Measurements from ENCODE around the gene CDH13.

CDH13 gene

DNA sequence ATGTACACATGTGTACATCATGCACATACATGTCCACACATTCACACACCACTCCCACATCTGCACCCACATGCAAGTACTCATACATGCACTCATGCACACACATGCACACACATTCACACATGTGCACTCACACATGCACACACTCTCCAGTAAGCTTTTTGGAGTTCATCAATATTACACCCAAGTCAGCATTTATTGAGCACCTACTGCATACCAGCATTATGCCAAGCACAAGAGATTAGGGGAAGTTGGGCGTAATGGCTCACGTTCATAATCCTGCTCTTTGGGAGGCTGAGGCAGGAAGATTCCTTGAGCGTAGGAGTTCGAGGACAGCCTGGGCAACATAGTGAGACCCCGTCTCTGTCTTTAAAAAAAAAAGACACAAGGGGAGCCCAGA is 1093.4 kb downstream of the CDH13 start:
- Histone ChIP-seq H3K4me1 (ENCODE audit: control insufficient read depth, low read length) (no peaks in the 10 kb centered on the region), H3F3A (ENCODE audit: control insufficient read depth, insufficient read depth) (no peaks in the 10 kb centered on the region), H3K9me2 (replicated peaks; ENCODE audit: control insufficient read depth, low read length) (no peaks in the 10 kb centered on the region), H3K36me3 (ENCODE audit: control insufficient read depth, low read length) (no peaks in the 10 kb centered on the region), H3K9me3 (ENCODE audit: control insufficient read depth, insufficient read depth, low read length) (no peaks in the 10 kb centered on the region), H3K4me3 (ENCODE audit: low read length) (no peak overlapping the region), H3K79me2 (ENCODE audit: control insufficient read depth, low read length) (no peaks in the 10 kb centered on the region), H4K20me1 (ENCODE audit: control insufficient read depth, insufficient read depth, low read depth, low read length) (no peaks in the 10 kb centered on the region), H3K27me3 (ENCODE audit: control insufficient read depth, low read length) (no peaks in the 10 kb centered on the region), H3K4me2 (ENCODE audit: low read length) (no peak overlapping the region), H3K27ac (ENCODE audit: low read depth, low read length) (no peak overlapping the region)
- no peak for TF ChIP-seq CTCF (IDR thresholded peaks at IDR 0.05; ENCODE audit: low read depth, low read length, poor library complexity, severe bottlenecking)
- TF ChIP-seq EZH2phosphoT487 (IDR thresholded peaks at IDR 0.05; ENCODE audit: borderline replicate concordance, low read length): no peak

- TF ChIP-seq EZH2phosphoT487 (IDR thresholded peaks at IDR 0.05; ENCODE audit: borderline replicate concordance, low read length) (no peak), CTCF (IDR thresholded peaks at IDR 0.05; ENCODE audit: low read depth, low read length, poor library complexity, severe bottlenecking) (no peak)
- no peaks in the 10 kb centered on the region for H3F3A ChIP-seq (ENCODE audit: control insufficient read depth, insufficient read depth)
- no peak overlapping the region for H3K4me3 ChIP-seq (ENCODE audit: low read length)
- H3K27ac ChIP-seq (ENCODE audit: low read depth, low read length): no peak overlapping the region
- H3K9me3 ChIP-seq (ENCODE audit: control insufficient read depth, insufficient read depth, low read length): no peaks in the 10 kb centered on the region
- no peaks in the 10 kb centered on the region for H3K4me1 ChIP-seq (ENCODE audit: control insufficient read depth, low read length)
- H3K4me2 ChIP-seq (ENCODE audit: low read length): no peak overlapping the region
- H4K20me1 ChIP-seq (ENCODE audit: control insufficient read depth, insufficient read depth, low read depth, low read length): no peaks in the 10 kb centered on the region
- no peaks in the 10 kb centered on the region for H3K79me2 ChIP-seq (ENCODE audit: control insufficient read depth, low read length)
- H3K9me2 ChIP-seq (replicated peaks; ENCODE audit: control insufficient read depth, low read length): no peaks in the 10 kb centered on the region
- no peaks in the 10 kb centered on the region for H3K27me3 ChIP-seq (ENCODE audit: control insufficient read depth, low read length)
- no peaks in the 10 kb centered on the region for H3K36me3 ChIP-seq (ENCODE audit: control insufficient read depth, low read length)
These were observed 1094.2 kb downstream of the CDH13 start for GRCh38 chr16:83720981-83721380.

- no peak overlapping the region for H3K4me2 ChIP-seq (ENCODE audit: low read length)
- H3K4me1 ChIP-seq (ENCODE audit: control insufficient read depth, low read length): no peaks in the 10 kb centered on the region
- no peaks in the 10 kb centered on the region for H3K36me3 ChIP-seq (ENCODE audit: control insufficient read depth, low read length)
- no peaks in the 10 kb centered on the region for H4K20me1 ChIP-seq (ENCODE audit: control insufficient read depth, insufficient read depth, low read depth, low read length)
- no peaks in the 10 kb centered on the region for H3K79me2 ChIP-seq (ENCODE audit: control insufficient read depth, low read length)
- H3K27ac ChIP-seq (ENCODE audit: low read depth, low read length): no peak overlapping the region
- no peaks in the 10 kb centered on the region for H3K9me3 ChIP-seq (ENCODE audit: control insufficient read depth, insufficient read depth, low read length)
- TF ChIP-seq CTCF (IDR thresholded peaks at IDR 0.05; ENCODE audit: low read depth, low read length, poor library complexity, severe bottlenecking) (no peak), EZH2phosphoT487 (IDR thresholded peaks at IDR 0.05; ENCODE audit: borderline replicate concordance, low read length) (no peak)
- no peak overlapping the region for H3K4me3 ChIP-seq (ENCODE audit: low read length)
- H3K27me3 ChIP-seq (ENCODE audit: control insufficient read depth, low read length): no peaks in the 10 kb centered on the region
- no peaks in the 10 kb centered on the region for H3K9me2 ChIP-seq (replicated peaks; ENCODE audit: control insufficient read depth, low read length)
- H3F3A ChIP-seq (ENCODE audit: control insufficient read depth, insufficient read depth): no peaks in the 10 kb centered on the region
These were observed 1094.9 kb downstream of the CDH13 start for GRCh38 chr16:83721676-83722075.

Data from DOHH2 (cell line).